Calu3 (cell line): ENCODE data around the gene ZFC3H1. TPM values are rescaled to one million over a fixed set of nuclear protein-coding genes. Genes with fewer than 3 reads are reported as not detected.
"Not testable (repeated sequence)": the region's sequence is repeated elsewhere in the genome, so short reads cannot be mapped to it uniquely, and the experiment has no call there.

Experiments
- BruUV-seq: library from RNA; stranded (reverse); fragments of 400-500 nt; replicated peaks from 2 replicates; lab custom pipeline; 2021; lab: Mats Ljungman, UMichigan
- CTCF ChIA-PET: fragments of 300-600 bp; sonication (Branson Sonifier 250); formaldehyde crosslinking; loops from one replicate; lab custom pipeline; 2022; ENCODE audit warnings: antibody characterized with exemption; lab: Charles Lee
- DNase-seq: peaks from one replicate; pipeline ENCODE4 v3.0.0; 2022
- H3K27ac Mint-ChIP-seq: one replicate; pipeline ENCODE4 v1.8.0; 2022; ENCODE audit warnings: mixed read lengths; ENCODE audit not compliant: unreplicated experiment
- H3K27me3 Mint-ChIP-seq: one replicate; pipeline ENCODE4 v1.8.0; 2022; ENCODE audit warnings: mixed read lengths; ENCODE audit not compliant: unreplicated experiment
- H3K36me3 Mint-ChIP-seq: one replicate; pipeline ENCODE4 v1.8.0; 2022; ENCODE audit warnings: mild to moderate bottlenecking, moderate library complexity, mixed read lengths; ENCODE audit not compliant: insufficient read depth, unreplicated experiment
- H3K4me1 Mint-ChIP-seq: one replicate; pipeline ENCODE4 v1.8.0; 2022; ENCODE audit warnings: mild to moderate bottlenecking, low read depth, mixed read lengths; ENCODE audit not compliant: unreplicated experiment
- H3K4me3 Mint-ChIP-seq: one replicate; pipeline ENCODE4 v1.8.0; 2022; ENCODE audit warnings: mild to moderate bottlenecking, low read depth, moderate library complexity, mixed read lengths; ENCODE audit not compliant: unreplicated experiment
- H3K9me3 Mint-ChIP-seq: one replicate; pipeline ENCODE4 v1.8.0; 2022; ENCODE audit warnings: low read depth, mixed read lengths; ENCODE audit not compliant: unreplicated experiment
- CTCF ChIP-seq: fragments of 200-600 bp; IDR thresholded peaks from one replicate; pipeline ENCODE4 v1.8.0; 2022; ENCODE audit warnings: antibody characterized with exemption; ENCODE audit not compliant: unreplicated experiment
- intact Hi-C: fragments of 100-400 bp; cut with micrococcal nuclease; formaldehyde crosslinking; loops from one replicate; pipeline ENCODE4 v1.10.0; 2022; ENCODE audit not compliant: unreplicated experiment
- total RNA-seq: library from RNA; stranded (reverse); gene quantifications from 2 replicates; pipeline ENCODE4 v1.2.3, GENCODE V29; 2022

Gene ZFC3H1
- total RNA-seq, 1 experiment from 2014 or later, result 66.6 TPM

GRCh38 chr12:71693126-71693525, 29.5 kb upstream of the ZFC3H1 start:
- H3K4me1 Mint-ChIP-seq, result peaks cover under 1% of the 10 kb centered on the region
- BruUV-seq, result no TSS peak
- no peaks in the 10 kb centered on the region for H3K36me3 Mint-ChIP-seq

DNA sequence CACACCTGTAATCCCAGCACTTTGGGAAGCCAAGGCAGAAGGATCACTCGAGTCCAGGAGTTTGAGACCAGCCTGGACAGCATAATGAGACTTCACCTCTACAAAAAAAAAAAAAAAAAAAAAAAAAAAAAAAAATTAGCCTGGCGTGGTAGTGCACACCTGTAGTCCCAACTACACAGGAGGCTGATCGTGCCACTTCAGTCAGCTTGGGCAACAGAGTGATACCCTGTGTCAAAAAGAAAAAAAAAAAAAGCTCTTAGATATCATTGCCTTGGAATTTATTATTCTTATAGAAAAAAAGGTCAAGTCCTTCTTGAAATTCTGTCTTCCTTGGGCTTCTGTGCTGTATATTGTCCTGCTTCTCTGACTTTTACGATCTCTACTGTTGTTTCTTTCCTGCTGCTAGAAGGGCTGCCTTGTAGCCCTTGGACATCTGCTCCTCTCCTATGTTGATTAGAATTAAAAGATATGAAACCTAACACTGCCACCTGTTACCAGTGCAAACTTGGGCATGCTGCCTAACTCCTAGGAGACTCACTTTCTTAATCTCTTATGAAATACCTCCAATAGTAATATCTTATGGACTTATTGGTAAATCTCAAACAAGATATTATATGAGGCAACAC, 28.0 kb upstream of the ZFC3H1 start:
- no peak overlapping the region for H3K4me3 Mint-ChIP-seq
- H3K27ac Mint-ChIP-seq, result no peak overlapping the region
- TF ChIP-seq CTCF, result no peak
- H3K36me3 Mint-ChIP-seq, result peaks cover 1% of the 10 kb centered on the region
- H3K9me3 Mint-ChIP-seq, result no peaks in the 10 kb centered on the region
- BruUV-seq, result no TSS peak
- intact Hi-C loops, result no loop called here
- no peak for DNase-seq
- H3K4me1 Mint-ChIP-seq, result peaks cover 8% of the 10 kb centered on the region
- no peaks in the 10 kb centered on the region for H3K27me3 Mint-ChIP-seq
- CTCF ChIA-PET, result no interaction called here

More at GRCh38 chr12:71693126-71693525, 29.5 kb upstream of the ZFC3H1 start:
- Mint-ChIP-seq H3K27me3 (no peaks in the 10 kb centered on the region), H3K9me3 (no peaks in the 10 kb centered on the region), H3K27ac (no peak overlapping the region), H3K4me3 (no peak overlapping the region)
- DNase-seq, result no peak
- intact Hi-C loops, result no loop called here
- CTCF ChIA-PET, result no interaction called here
- TF ChIP-seq CTCF, result no peak

DNA sequence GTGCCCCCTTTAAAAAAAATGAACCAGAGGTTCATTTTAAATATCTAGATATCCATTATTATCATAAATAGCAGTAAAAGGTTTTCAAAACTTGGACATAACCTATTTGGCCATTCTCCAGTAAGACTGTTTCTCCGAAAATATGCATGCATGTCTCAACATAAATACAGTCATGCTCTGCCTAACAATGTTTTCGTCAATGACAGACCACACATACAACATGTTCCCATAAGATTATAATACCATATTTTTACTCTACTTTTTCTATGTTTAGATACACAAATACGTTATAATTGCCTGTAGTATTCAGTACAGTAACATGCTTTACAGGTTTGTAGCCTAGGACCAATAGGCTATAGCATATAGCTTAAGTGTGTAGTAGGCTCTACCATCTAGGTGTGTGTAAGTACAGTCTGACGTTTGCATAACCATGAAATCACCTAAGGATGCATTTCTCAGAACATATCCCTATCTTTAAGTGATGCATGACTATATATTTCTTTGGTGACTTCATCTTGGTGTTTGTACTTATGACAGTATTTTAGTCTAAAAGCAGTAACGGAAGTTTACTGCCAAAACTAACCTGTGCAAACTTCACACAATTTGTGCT, 25.4 kb upstream of the ZFC3H1 start:
- Mint-ChIP-seq H3K9me3 (no peaks in the 10 kb centered on the region), H3K27ac (no peak overlapping the region), H3K4me1 (peaks cover 8% of the 10 kb centered on the region), H3K4me3 (no peak overlapping the region), H3K27me3 (no peaks in the 10 kb centered on the region), H3K36me3 (peaks cover 16% of the 10 kb centered on the region)
- no peak for TF ChIP-seq CTCF
- intact Hi-C loops, result no loop called here
- DNase-seq, result no peak
- CTCF ChIA-PET, result no interaction called here
- no TSS peak for BruUV-seq

DNA sequence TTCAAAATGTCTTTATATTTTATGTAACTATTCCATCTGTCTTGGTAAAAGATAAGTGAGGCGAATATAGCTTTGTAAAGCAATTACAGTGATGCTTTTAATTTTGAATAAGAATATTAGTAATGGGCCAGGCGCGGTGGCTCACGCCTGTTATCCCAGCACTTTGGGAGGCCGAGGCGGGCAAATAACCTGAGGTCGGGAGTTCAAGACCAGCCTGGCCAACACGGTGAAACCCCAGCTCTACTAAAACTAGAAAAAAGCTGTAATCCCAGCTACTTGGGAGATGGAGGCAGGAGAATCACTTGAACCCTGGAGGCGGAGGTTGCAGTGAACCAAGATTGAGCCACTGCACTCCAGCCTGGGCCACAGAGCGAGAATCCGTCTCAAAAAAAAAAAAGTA, 23.5 kb upstream of the ZFC3H1 start:
- H3K27ac Mint-ChIP-seq, BruUV-seq, H3K9me3 Mint-ChIP-seq, intact Hi-C loops, H3K27me3 Mint-ChIP-seq, H3K4me1 Mint-ChIP-seq, DNase-seq: not testable (repeated sequence)
- CTCF ChIA-PET, result interaction anchor here (1.3 to 1.7 kb wide), 2 partner anchors 9 to 50 kb away, joined by 3 read pairs; no protein-coding TSS in a partner anchor
- H3K4me3 Mint-ChIP-seq, result peak overlapping the region; percentile 85
- H3K36me3 Mint-ChIP-seq, result peaks cover 16% of the 10 kb centered on the region

DNA sequence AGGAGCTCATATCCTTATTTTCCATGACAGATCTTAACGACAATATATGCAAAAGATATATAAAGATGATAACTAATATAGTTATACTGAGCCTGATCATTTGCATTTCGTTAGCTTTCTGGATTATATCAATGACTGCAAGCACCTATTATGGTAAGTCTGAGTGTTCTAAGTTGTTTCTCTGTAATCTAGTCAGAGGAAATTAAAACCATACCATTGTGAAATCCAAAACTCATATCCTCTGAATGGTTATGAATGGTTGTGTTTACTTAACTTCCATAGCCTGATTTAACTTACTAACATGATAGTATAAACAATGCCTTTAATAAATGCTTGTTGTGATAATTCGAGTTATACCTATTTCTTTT, 23.0 kb upstream of the ZFC3H1 start:
- no peak for TF ChIP-seq CTCF
- H3K9me3 Mint-ChIP-seq, result no peaks in the 10 kb centered on the region
- DNase-seq, result no peak

More for the DNA sequence above, 23.0 kb upstream of the ZFC3H1 start:
- Mint-ChIP-seq H3K36me3 (peaks cover 16% of the 10 kb centered on the region), H3K4me3 (peak overlapping the region; percentile 85), H3K4me1 (peaks cover 8% of the 10 kb centered on the region), H3K27ac (peak overlapping the region; percentile 82), H3K27me3 (no peaks in the 10 kb centered on the region)
- CTCF ChIA-PET, result interaction anchor here (0.9 to 2.1 kb wide), 10 partner anchors 8 to 64 kb away, joined by 3 to 42 read pairs (median 4); partner anchors contain the start of gene THAP2
- intact Hi-C loops, result loop anchor here (1.0 kb wide), 1 partner anchor 61 kb away; no protein-coding TSS in a partner anchor
- BruUV-seq, result TSS peak; percentile 56
